Measurements from ENCODE around the gene SSBP2.
"Not testable (repeated sequence)": the region's sequence is repeated elsewhere in the genome, so short reads cannot be mapped to it uniquely, and the experiment has no call there.

Gene SSBP2

DNA sequence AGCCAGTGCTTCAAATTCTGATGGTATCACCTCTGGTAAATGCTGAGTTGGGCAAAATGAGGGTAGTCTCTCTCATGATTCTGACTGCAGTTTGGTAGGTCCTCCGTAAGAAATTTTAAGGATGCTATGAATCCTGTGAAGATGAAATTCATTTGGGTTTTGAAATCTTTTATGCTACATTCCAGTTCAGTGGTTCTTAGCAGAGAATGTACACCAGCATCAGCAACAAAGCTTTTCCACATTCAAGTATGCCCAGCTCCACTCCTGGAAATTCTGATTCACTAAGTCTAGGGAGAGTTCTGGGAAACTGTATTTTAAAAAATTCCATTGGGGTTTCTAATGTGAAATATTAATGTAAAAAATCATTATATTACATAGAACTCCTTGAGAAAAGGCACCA lies 323.3 kb downstream of the SSBP2 start:
- DNase-seq (ENCODE audit: low spot score) = no peak

DNA sequence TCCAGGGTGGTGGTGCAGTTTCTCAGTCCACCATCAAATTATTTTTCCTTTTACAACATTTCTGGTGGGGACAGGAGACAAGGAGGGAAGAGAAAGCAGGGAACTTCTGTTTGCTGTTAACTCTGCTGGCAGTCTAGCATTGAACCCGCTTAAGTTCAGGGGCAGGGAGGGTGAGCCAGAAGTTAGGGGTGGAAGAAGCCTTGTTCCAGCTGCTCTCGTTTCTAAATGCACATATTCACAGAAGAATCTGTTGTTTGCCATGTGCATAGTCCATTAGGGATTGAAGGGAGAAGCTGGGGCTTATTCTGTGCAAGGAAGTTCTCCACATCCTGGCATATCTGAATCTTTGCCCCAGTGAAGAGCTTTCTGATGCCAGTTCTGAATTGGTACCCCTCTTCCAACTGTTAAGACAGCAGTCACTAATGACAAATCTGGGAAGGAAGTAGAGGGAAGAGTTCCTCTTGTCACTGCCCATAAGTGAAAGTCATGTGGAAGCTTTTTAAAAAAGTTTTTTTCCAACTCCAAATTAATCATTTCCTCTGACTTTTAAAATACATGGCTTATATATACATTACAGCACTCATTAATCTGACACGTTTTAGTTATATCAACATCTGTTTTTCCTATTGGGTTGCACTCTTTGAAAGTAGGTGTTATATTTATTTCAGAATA lies 324.4 kb downstream of the SSBP2 start:
- no peak for DNase-seq (ENCODE audit: low spot score)

DNA sequence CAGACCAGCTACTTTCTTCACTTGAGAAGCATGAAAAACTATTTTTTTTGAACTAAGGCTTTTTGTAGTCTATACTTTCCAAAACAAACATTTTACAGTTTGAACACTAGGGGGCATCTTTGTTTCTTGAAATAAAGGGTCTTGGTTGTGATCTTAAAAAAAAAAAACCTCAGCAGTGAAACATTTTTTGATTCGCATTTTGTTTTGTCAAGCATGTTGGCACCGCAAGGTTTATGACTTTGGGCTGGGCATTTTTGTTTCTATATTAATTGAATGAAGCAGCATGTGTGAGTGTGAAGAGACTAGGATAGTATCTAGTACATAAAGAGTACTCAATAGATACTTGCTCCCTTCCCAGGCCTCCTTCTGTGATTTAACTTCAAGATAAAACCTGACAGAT lies 325.3 kb downstream of the SSBP2 start:
- DNase-seq (ENCODE audit: low spot score) = peak; percentile 27

DNA sequence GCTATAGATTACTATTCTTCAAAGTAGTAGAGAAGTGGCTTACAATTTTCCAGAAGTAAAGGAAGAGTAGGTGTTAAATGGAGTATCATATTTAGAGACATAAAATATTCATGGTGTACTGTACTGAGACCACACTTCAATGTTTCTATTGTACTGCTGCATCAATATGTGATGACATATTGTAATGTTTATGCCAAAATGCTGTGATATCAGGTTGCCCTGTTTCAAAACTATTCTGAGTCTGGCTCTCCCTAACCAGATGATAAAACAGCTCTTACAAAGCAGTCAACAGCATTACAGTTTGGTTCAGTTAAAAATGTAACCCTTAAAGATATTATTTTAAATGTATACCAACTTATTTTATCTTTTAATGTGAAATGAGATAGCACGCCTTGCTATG lies 326.2 kb downstream of the SSBP2 start:
- no peak for DNase-seq (ENCODE audit: low spot score)

DNA sequence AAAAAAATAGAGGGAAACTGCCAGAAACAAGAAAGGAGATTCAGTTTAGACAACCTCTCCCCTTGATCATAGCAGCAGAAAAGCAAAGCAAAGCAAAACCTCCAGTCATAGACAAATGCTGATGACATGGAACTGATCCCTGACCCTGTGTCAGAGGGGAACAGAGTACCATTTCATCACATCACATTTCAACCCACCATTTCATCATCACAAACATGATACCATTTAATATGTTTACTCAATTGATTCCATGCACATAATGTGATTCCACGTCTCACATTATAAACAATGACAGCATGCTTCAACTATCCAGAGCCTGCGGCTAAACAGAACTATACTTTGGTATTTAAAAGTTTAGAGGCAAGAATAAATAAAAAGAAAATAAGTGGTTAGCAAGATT lies 328.2 kb downstream of the SSBP2 start:
- DNase-seq (ENCODE audit: low spot score) = no peak

DNA sequence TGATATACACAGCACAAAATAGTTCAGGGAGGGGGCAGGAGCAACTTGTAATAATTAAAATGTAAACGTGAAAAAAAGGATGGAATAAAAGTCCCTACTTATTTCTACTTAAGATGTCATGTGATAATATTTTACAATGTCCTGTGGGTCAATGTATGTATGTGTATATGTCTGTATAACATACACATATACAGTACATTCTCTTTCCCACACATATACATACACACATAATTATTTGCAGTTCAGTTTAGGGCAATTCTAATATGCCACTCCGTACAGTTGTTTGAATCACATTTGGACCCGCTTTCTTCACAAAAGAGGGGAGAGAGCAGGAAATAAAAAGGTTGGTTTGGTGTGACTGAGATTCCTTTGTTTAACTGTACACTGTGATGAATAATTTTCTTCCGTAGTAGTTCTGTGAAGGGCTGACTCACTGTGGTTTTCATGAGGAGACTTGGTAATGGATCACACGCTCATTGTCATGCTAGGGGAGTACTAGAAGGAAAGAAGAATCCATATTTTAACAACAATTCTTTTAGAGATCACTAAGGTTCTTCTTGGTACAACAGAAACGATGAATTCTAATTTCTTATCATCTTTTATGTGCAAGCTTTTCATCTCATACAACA lies 330.7 kb downstream of the SSBP2 start:
- peak; percentile 80 for DNase-seq (ENCODE audit: low spot score)

DNA sequence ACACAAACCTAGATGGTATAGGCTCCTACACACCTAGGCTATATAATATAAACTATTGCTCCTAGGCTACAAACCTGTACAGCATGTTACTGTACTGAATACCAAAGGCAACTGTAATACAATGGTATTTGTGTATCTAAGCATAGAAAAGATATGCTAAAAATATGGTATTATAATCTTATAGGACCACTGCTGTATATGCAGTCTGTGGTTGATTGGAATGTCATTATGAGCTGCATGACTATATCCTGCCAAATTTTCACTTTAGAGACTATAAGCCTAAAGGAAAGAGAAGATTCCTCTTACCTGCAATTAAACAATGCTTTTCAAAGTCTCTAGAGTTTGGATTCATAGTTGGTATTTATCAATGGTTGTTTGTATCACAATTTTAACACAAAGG lies 332.3 kb downstream of the SSBP2 start:
- no peak for DNase-seq (ENCODE audit: low spot score)

DNA sequence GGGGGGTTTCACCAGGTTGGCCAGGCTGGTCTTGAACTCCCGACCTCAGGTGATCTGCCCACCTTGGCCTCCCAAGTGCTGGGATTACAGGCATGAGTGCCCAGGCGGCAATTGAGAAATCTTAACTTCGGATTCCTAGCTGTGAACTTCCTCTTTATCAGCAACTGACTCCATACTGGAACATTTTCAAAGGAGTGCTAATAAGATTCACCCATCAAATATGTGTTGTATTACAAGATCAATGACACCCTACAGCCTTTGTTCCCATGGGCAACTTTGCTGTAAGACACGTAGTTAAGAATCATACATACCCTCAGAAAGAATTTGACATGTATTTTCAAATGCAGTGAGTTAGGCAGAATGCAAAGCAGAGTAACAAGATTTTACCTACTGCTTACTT lies 333.8 kb downstream of the SSBP2 start:
- DNase-seq (ENCODE audit: low spot score) = no peak

DNA sequence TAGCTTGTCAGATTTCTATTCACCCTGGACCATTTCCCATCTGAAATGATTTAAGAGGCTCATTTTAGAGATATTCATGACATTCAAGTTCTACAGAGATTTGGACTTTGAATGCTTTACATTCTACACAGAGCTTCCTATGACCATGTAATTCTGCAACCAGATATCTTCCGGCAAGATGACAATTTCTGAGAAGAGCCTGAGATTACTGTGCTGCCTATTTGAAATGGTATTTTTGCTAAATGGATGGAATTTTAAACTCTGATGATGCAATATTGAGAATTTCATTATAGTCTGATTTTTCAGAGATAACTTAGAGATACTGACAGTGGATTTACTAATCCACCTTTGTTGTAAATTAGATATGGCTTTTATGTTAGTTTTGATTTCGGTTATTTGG lies 341.0 kb downstream of the SSBP2 start:
- DNase-seq (ENCODE audit: low spot score) = no peak

DNA sequence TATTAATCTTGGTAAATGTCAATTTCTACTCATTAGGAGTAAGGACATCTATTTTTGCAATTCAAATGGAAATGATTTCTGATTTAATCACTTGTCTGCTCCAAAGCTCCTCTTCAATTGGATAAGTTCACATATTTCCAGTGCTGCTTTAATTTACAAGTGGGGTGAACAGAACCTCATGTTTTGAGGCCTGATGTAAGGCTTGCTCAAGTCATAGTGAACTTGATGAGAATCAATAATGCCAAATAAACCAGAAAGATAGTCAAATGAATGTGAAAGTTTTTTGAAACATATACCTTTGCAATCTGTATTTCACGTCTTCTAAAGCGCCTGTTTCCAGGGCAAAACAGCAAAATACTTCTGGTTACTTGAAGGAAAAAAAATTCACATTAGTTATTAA lies 341.5 kb downstream of the SSBP2 start:
- no peak for DNase-seq (ENCODE audit: low spot score)

DNA sequence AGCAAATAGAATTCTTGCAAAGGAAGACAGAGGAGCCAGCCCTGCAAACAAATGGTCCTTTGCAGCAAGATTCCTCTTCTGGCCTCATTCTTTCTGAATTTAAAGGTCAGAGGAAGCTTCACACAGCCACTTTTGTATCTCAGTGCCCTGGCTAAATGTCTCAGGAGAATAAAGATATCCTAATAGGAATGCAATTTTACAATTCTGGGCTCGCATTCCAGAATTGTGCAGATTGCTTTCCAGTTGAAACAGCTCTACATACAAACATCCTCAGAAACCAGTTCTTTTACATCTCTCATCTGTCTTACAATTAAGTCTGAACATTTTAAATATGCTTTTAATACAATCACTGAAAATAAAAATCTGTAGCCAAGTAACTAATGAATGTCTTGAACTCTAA lies 342.4 kb downstream of the SSBP2 start:
- peak; percentile 38 for DNase-seq (ENCODE audit: low spot score)

DNA sequence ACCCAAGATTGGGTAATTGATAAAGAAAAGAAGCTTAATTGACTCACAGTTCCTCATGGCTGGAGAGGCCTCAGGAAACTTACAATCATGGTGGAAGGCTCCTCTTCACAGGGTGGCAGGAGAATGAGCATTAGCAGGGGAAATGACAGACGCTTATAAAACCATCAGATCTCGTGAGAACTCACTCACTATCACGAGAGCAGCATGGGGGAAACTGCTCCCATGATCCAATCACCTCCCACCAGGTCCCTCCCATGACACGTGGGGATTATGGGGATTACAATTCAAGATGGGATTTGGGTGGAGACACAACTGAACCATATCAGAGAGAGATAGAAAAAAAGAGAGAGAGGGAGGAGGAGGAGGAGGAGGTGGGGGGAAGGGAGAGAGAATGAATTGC lies 343.1 kb downstream of the SSBP2 start:
- not testable (repeated sequence) for DNase-seq (ENCODE audit: low spot score)

DNA sequence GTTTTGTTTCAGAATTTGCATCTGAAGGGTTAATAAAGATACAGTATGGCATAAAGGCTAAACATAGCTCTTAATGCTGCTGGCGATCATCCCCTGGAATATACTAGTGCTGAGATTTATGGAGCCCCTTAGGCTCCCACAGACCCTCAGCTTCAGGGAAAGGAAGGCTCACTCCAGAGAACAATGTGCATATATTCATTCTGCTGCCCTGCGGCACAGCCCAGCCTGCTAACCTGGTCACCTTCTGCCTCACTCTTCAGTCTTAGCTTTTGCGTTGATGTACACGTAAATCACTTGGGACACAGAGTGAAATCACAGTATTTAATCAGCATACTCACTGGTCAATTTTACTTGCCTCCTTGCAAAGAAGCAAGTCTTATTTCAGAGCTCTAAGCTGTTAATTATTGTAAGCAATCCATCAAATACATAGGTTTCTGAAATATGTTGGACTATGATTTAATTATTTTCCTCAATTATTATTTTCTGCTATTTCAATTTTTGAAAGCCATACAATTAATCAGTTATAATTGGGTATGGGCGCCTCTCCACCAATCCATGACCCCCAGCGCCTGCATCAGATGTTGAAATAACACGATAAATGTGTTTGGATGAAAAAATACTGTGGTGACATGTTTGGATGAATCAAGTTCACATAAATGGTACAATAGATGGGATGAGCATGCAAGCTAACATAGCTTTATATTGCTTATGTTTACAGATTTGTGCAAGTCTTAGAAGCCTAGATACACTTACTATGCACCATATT lies 345.6 kb downstream of the SSBP2 start:
- DNase-seq (ENCODE audit: low spot score) = no peak

DNA sequence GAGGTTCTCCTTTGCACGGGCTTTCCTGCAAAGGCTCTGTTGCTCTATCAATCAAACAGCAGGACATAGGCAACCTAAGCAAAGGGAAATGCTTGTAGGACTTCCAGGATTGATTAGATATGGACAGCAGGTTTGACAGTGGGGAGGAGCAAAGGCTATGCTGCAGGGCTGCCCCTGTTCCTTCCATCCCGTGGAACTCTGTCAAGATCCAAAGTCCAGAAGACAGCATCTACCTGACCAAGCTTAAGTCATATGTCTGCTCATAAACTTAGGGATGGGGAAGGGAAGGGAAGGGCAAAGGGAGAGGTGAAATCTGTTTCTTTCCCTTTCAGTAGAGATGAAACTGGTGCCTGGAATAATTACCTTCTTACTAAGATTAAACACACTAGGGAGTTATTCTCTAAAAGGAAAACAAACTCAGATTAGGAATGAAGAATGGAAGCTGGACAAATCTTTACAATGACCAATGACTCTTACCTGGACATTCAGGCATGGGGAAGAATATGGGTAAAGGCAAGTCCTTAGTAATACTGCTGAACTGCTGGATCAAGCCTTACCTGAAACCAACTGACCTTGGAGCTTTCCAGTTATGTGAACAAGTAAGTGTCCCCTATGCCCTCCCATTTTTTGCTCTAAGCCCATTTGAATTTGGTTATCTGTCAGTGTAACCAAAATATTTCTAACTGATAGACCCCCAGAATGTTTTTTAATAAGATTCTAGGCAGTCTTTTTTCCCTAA lies 348.5 kb downstream of the SSBP2 start:
- DNase-seq (ENCODE audit: low spot score) = no peak

DNA sequence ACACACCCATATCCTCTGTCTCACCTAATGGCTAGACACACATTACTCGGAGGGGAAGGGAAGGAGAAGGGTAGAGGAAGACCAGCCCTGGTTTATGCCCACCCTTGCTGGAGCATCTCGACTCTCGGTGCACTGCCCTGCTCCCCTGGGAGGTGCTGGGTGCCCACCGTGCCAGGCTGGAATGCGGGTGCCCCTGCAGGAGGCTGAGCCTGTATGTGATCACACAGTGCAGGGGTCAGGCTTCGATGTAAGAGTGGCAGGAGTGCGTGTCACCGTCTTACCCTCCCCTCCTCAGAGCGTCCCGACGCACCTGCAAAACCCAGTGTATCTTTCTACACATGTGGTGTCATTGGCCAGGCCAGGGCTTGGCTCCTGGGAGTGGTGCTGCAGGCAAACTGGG lies 349.6 kb downstream of the SSBP2 start:
- DNase-seq (ENCODE audit: low spot score) = no peak

DNA sequence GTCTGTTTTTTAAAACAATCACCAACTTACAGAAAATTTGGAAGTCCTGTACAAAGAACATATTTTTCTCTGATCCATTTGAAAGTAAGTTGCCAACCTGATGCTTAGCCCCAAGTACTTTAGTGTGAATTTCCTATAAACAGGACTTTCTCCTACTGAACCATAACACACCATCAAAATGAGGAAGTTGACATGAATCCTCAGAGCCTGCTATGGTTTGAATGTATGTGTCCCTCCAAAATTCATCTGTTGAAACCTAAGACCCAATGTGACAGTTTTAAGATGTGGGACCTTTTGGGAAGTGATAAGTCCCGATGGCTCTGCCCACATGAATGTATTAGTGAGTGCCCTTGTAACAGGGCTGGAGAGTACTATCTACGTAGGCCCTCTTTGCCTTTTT lies 350.5 kb downstream of the SSBP2 start:
- no peak for DNase-seq (ENCODE audit: low spot score)

DNA sequence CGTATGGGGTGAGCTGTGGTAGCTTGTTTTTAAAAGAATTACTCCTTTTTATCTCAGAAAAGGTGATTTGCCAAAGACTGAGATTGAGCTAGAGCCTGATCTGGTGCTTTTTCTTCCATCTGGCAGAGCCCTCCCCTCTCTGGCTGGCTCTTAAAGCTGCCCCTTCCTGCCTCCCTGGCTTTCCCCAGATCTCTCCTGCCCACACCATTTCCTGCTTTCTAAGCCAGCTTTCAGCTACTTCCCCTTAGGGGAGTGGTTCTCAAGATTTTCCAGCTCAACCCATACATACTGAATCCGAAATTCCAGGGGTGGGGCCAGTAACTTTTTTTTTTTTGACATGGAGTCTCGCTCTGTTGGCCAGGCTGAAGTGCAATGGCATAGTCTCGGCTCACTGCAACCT lies 352.2 kb downstream of the SSBP2 start:
- no peak for DNase-seq (ENCODE audit: low spot score)

DNA sequence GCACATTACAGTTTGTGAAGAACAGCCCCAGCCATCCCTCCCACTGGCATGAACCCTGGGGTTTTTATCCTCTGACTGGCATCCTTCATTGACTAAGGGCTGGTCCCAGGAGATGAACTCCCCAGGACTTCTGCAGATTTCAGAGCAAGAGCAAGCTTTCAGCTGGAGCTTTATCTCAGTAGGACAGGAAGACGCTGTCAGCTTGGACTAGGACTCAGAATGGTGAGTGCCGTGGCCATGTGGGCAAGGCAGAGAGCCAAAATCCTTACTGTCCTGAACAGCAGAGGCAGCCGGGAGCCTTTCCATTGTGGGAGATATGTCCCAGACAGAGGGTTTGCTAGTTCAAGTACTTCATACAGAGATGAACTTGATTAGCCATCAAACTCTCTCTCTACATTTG lies 353.7 kb downstream of the SSBP2 start:
- DNase-seq (ENCODE audit: low spot score) = peak; percentile 37

DNA sequence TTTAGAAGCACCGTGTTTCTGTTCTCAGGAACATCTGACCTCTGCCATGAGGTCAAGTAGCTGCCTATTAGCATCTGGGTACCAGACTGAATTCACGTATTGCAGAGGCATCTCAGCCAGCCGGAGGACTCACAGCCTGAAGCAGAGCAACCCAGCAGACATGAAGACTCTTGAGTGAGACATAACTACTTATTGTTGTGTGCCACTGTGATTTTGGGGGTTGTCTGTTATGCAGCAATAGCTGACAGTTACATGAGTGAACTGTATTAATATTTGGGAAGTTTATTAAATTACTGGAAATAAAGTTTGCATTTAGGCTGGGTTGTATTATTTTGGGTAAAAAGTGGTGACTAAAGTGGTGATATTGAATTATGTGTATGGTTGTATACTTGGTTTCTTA lies 355.6 kb downstream of the SSBP2 start:
- DNase-seq (ENCODE audit: low spot score) = no peak

DNA sequence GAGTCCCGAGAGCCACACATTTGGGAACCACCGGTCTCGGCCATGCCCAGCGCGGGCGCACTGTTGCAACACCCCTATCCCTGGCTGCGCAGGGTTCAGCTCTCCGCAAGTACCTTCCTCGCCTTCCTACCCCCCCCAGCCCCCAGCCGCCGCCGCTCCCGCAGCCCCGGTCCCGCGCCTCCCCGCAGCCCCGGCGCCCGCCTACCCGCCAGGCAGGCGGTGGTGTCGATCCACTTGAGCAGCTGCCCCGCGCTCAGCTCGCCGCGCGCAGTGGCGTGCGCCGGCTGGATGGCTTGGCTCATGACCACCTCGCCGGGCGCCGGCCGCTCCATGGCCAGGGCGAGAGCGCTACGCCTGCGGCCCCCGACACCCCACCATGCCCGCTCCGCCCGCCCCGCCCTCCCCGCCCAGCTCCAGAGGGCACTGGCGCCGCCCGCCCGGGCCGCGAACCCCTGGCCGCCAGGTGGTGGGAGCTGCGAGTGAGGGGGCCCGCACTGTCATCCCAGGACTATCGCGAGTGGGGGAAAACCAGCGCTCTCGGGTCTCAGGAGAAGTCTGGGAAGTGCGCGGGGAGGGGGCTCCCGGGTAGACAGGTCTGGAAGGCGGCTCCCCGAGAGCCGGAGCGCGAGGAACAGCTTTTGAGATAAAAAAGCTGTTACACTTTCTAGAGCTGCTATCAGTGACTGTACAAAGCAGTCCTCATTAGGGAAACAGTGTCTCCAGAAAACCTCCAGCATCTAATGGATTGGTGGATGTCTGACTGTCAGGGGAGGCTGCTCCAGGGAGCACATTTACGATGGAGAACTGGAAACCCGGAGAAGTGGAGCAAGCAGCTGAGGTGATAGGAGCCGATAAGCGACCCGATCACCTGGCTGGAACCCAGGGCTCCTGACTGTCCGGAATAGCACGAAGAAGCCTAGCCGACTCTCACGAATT lies 356.8 kb downstream of the SSBP2 start, which contains the start of gene ACOT12:
Gene ACOT12 (minus strand): TSS at position 352 of the 936 bp plus-strand sequence. CDS start 20 bp downstream, at position 332.
- peak; percentile 51 for DNase-seq (ENCODE audit: low spot score)

DNA sequence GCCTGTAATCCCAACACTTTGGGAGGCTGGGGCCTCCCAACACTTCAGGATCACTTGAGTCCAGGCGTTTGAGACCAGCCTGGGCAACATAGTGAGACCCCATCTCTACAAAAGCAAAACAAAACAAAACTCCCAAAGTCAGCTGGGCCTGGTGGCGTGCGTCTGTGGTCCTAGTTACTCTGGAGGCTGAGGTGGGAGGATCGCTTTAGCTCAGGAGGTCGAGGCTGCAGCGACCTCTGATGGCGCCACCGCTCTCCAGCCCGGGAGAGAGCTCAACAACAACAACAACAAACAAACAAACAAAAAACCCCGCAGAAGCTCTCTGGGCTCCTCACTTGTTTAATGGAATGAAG lies 357.5 kb downstream of the SSBP2 start:
- no peak for DNase-seq (ENCODE audit: low spot score)

DNA sequence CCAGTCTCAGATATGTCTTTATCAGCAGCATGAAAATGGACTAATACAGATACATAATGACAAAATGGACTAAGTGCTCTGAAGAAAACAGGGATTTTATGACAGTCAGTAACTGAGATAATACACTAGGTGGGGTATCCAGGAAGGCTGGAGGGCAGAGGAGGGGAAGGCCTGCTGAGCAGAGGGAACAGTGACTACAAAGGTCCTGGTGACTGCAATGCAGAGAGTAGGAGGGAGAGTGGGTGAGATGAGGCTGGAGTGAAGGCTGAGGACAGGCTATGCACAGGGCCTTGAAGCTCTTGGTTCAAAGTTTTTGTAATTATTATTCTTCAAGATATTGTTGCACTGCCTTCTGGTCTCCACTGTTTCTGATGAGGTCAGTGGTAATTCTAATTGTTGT lies 361.9 kb downstream of the SSBP2 start:
- DNase-seq (ENCODE audit: low spot score) = no peak

Measured in GM03348 (cell line).